ENCODE results near the gene KRT81. TPM values are rescaled to one million over a fixed set of nuclear protein-coding genes. Genes with fewer than 3 reads are reported as not detected.

KRT81 gene
- total RNA-seq, 2 donors from 2014 or later = not detected

- Mint-ChIP-seq H3K9me3 (peaks cover 4% of the 10 kb centered on the region), H3K36me3 (ENCODE audit: low read depth) (no peaks in the 10 kb centered on the region), H3K4me1 (no peaks in the 10 kb centered on the region), H3K4me3 (no peak overlapping the region), H3K27me3 (ENCODE audit: insufficient read depth) (peaks cover 15% of the 10 kb centered on the region), H3K27ac (no peak overlapping the region)
- Histone ChIP-seq H3K4me1 (ENCODE audit: control insufficient read depth, insufficient read depth, low read length) (no peaks in the 10 kb centered on the region), H3K9me3 (ENCODE audit: control insufficient read depth, low read length) (peaks cover 7% of the 10 kb centered on the region), H3K9ac (ENCODE audit: extremely low read depth, low read length, poor library complexity, severe bottlenecking) (no peak overlapping the region), H3K36me3 (ENCODE audit: control insufficient read depth, insufficient read depth, low read length) (no peaks in the 10 kb centered on the region), H3K27me3 (ENCODE audit: control insufficient read depth, insufficient read depth, low read length, poor library complexity, severe bottlenecking) (peaks cover 4% of the 10 kb centered on the region), H3K27ac (ENCODE audit: low read depth, low read length) (no peak overlapping the region), H3K4me3 (ENCODE audit: low read length) (no peak overlapping the region)
- WGBS, 2 experiments (ENCODE audit: insufficient coverage in 1 of 2, insufficient read length in 1 of 2) = 82 to 93% methylated on average over 1 to 3 of the region's 3 CpGs
- no peak for DNase-seq
- TF ChIP-seq, protein P1, sequence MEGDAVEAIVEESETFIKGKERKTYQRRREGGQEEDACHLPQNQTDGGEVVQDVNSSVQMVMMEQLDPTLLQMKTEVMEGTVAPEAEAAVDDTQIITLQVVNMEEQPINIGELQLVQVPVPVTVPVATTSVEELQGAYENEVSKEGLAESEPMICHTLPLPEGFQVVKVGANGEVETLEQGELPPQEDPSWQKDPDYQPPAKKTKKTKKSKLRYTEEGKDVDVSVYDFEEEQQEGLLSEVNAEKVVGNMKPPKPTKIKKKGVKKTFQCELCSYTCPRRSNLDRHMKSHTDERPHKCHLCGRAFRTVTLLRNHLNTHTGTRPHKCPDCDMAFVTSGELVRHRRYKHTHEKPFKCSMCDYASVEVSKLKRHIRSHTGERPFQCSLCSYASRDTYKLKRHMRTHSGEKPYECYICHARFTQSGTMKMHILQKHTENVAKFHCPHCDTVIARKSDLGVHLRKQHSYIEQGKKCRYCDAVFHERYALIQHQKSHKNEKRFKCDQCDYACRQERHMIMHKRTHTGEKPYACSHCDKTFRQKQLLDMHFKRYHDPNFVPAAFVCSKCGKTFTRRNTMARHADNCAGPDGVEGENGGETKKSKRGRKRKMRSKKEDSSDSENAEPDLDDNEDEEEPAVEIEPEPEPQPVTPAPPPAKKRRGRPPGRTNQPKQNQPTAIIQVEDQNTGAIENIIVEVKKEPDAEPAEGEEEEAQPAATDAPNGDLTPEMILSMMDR (conservative IDR thresholded peaks at IDR 0.05) = no peak
These were observed 23.6 kb downstream of the KRT81 start for GRCh38 chr12:52267699-52268098.

GRCh38 chr12:52267266-52267665 is 24.1 kb downstream of the KRT81 start:
- 61 to 67% methylated on average over 3 of the region's 3 CpGs for WGBS, 2 experiments (ENCODE audit: insufficient coverage in 1 of 2, insufficient read length in 1 of 2)

DNA sequence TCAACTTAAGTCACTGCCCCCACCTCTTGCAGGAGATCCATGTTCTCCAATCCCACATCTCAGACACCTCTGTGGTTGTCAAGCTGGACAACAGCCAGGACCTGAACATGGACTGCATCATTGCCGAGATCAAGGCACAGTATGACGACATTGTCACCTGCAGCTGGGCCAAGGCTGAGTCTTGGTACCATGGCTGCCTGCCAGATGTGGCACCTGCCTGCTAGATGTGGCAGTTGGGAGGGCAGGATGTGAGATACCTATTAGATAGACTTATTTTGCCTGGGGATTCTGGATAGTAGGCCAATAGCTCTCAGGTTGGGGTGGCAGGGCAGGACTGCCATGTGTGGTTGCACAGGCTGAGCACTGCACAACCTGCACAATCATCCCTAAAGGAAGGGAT is 24.8 kb downstream of the KRT81 start:
- Histone ChIP-seq H3K27ac (ENCODE audit: low read depth, low read length) (no peak overlapping the region), H3K4me1 (ENCODE audit: control insufficient read depth, insufficient read depth, low read length) (no peaks in the 10 kb centered on the region), H3K36me3 (ENCODE audit: control insufficient read depth, insufficient read depth, low read length) (no peaks in the 10 kb centered on the region), H3K27me3 (ENCODE audit: control insufficient read depth, insufficient read depth, low read length, poor library complexity, severe bottlenecking) (peaks cover 5% of the 10 kb centered on the region), H3K9ac (ENCODE audit: extremely low read depth, low read length, poor library complexity, severe bottlenecking) (no peak overlapping the region), H3K4me3 (ENCODE audit: low read length) (no peak overlapping the region), H3K9me3 (ENCODE audit: control insufficient read depth, low read length) (peaks cover 19% of the 10 kb centered on the region)
- no peak for DNase-seq
- Mint-ChIP-seq H3K4me1 (no peaks in the 10 kb centered on the region), H3K36me3 (ENCODE audit: low read depth) (no peaks in the 10 kb centered on the region), H3K27ac (no peak overlapping the region), H3K4me3 (no peak overlapping the region), H3K27me3 (ENCODE audit: insufficient read depth) (peaks cover 20% of the 10 kb centered on the region), H3K9me3 (peaks cover 14% of the 10 kb centered on the region)
- WGBS, 2 experiments (ENCODE audit: insufficient coverage in 1 of 2, insufficient read length in 1 of 2) = 80 to 87% methylated on average over 2 of the region's 2 CpGs
- TF ChIP-seq, protein P1 (conservative IDR thresholded peaks at IDR 0.05) = no peak

More at GRCh38 chr12:52267266-52267665, 24.1 kb downstream of the KRT81 start:
- peaks cover 15% of the 10 kb centered on the region for H3K27me3 Mint-ChIP-seq (ENCODE audit: insufficient read depth)
- Histone ChIP-seq H3K9ac (ENCODE audit: extremely low read depth, low read length, poor library complexity, severe bottlenecking) (no peak overlapping the region), H3K9me3 (ENCODE audit: control insufficient read depth, low read length) (peaks cover 11% of the 10 kb centered on the region), H3K36me3 (ENCODE audit: control insufficient read depth, insufficient read depth, low read length) (no peaks in the 10 kb centered on the region), H3K4me1 (ENCODE audit: control insufficient read depth, insufficient read depth, low read length) (no peaks in the 10 kb centered on the region), H3K4me3 (ENCODE audit: low read length) (no peak overlapping the region), H3K27me3 (ENCODE audit: control insufficient read depth, insufficient read depth, low read length, poor library complexity, severe bottlenecking) (peaks cover 4% of the 10 kb centered on the region), H3K27ac (ENCODE audit: low read depth, low read length) (no peak overlapping the region)
- peaks cover 8% of the 10 kb centered on the region for H3K9me3 Mint-ChIP-seq
- H3K36me3 Mint-ChIP-seq (ENCODE audit: low read depth) = no peaks in the 10 kb centered on the region
- DNase-seq = no peak
- H3K27ac Mint-ChIP-seq = no peak overlapping the region
- no peak overlapping the region for H3K4me3 Mint-ChIP-seq
- no peaks in the 10 kb centered on the region for H3K4me1 Mint-ChIP-seq
- TF ChIP-seq, protein P1 (conservative IDR thresholded peaks at IDR 0.05) = no peak
